Activated CD8-positive, alpha-beta memory T cell treated with anti-CD3 and anti-CD28 coated beads, Interleukin-2, amount 50 U/mL, for 1 hour (primary cell): ENCODE results near the gene CNGA3.

ENCODE experiments used
- DNase-seq: peaks from one replicate; pipeline ENCODE4 v3.0.0-alpha.2; 2020; ENCODE audit errors: extremely low read depth

CNGA3 gene

DNA sequence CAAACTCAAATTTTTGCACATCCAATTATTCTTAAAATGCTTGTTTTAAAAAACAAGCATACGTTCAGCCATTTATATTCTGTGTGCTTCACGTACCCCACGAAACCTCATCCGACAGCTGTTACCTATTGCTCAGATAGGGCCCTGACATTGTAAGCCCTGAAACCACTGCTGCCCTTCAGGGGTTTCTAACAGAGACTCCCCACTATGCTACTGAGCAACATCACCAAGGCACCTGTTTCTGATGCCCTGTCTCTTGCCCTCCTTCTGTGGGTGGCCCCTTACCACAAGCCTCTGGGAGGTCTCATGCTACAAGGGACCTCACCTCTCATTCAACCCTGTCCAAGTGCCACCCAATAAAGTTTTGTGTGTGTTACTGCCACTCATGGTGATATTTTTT lies 18.5 kb upstream of the CNGA3 start:
- DNase-seq, result no peak

DNA sequence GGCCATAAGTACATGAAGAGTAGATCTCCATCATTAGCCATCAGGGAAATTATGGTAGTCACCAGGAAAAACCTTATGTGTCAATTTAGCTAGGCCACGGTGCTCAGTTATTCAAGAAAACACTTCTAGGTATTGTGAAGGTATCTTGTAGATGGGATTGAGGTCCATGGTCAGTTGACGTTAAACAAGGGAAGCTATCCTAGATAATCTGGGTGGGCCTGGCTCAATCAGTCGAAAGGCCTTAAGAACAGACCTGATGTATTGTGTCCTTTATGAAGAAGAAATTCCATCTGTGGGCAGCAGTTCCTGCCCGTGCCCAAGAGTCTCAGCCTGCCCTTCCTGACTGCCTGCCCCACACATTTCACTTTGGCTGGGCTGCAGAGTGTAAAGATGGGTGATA lies 16.7 kb upstream of the CNGA3 start:
- no peak for DNase-seq

DNA sequence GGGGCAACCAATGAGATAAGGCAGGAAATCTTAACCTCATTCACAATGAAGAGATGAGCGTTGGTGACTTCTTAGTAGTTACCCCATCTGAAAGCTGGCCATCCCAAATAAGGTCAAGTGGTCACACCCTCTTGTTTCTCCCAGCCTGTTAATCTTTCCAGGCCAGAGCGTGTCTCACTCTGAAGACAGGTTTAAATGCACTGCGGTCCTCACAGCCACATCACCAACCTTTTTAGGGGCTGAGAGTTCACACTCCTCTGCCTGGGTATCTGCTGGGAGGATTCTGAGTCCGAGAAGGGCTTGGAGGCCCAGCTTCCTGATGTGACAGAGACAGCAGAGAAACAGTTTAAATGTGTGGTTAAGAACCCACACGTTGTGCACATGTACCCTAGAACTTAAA lies 13.3 kb upstream of the CNGA3 start:
- DNase-seq, result no peak

- DNase-seq, result no peak
Measured at GRCh38 chr2:98333922-98334321, 12.3 kb upstream of the CNGA3 start.

- DNase-seq, result no peak
Measured at GRCh38 chr2:98334439-98335078, 11.7 kb upstream of the CNGA3 start.

DNA sequence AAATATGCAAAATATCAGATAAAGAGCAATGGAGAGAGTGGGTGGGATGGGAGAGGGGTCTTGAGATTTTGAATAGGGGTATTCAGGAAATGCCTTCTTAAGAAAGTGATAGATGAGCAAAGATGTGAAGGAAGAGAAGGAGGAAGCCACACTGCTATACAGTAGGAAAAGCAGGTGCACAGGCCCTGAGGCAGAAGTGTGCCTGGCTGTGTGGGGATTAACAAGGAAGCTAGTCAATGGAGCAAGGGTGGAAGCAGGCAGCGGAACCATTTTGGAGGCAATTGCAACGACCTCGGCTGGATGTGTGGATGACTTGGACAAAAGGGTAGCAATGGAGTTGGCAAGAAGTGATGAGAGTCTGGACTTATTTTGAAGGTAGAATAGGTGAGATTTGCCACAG lies 11.0 kb upstream of the CNGA3 start:
- DNase-seq, result no peak

DNA sequence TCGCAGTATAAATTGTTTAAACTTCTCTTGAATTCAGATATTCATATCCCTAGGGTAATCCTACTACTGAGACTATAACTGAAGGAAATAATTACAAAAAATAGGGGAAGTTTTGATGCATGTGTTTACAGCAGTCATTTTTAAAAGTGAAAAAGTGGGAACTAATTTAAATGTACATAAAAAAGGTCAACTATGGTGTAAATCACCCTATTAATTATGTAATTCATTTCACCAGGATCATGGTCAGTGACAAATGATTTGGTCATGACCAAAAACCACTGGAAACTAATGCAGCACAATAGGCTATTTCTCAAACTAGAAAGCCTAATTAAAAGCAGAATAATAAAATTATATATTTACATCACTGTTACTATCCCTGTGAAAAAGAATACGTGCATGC lies 5.0 kb upstream of the CNGA3 start:
- DNase-seq, result no peak

- DNase-seq, result no peak
Measured at GRCh38 chr2:98343285-98343684, 3.0 kb upstream of the CNGA3 start.

DNA sequence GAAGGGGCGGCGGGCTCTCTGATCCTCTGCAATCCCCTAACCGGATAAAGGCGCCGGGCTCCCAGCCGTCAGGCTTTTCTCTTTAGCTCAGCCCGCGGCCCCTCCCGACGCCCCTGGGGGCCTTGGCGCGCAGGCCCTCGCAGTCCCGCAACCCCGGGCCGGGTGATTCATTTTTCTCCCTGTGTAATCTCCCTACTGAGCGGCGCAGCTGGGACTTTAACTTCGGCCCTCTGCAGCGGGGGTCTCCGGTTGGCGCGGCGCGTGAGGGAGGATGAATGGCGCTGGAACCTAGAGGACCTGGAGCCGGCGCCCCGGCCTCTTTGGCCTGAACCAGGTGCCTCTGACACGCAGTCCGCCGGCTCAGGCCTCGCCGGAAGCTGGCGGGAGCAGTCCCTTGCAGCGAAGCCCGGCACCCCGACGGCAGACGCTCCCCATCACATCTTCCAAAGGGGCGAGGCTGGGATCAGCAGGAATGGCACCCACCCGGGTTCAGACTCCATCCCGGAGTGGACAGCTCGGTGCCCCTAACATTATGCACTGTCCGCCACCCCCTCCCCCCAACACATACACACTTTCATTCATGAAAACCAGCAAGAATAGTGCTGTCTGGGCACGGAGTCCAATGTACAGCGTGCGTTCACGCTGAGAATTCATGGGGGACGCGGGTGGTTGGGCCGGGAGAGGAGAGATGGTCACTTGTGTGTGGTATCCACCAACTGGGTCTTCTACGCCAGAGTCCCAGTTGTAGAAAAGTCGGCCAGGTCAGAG lies 1.2 kb downstream of the CNGA3 start:
- no peak for DNase-seq

DNA sequence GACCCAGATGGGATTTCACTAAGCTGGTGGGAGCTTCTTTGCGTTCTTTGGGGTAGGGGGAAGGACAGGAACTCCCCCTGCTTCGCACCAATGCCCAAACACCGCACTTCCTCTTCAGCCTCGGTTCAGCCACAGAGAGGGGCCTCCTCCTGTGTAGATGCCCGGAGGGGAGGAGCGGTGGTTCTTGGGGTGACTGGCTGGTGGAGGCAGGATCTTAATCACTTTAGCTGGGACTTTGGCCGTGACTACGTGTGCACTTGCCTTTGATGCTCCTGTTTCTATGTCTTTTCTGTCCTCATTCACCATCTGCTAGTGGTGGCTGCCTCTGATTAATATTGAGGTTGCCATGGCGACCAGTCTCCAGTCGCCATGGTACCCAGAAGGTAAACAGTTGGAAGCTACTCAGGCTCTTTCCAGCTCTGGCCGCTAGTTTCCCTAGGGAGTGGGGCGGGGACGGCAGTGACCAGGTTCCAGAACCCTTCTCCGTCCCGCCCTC lies 1.9 kb downstream of the CNGA3 start:
- DNase-seq, result no peak

DNA sequence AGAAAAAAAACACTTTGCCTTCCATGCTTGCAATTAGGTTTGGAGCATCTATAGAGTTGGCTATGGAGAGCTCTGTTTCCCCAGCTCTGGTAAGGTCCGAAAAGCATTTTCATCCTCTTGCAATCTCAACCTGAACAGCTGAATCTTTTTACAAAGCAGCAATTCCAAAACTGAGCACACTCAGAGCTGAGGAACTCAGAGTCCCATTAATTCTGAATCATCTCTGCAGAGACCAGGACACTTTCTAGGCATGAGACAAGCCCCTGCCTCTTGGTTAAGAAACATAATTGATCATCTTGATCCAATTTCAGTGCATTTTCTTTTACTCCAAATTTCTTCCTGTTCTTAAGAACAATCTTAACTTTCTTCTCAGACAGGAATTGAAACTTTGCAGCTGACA lies 4.2 kb downstream of the CNGA3 start:
- no peak for DNase-seq

- DNase-seq, result no peak
Measured at GRCh38 chr2:98355881-98356280, 9.6 kb downstream of the CNGA3 start.

GRCh38 chr2:98356729-98357128 lies 10.5 kb downstream of the CNGA3 start:
- no peak for DNase-seq

GRCh38 chr2:98357849-98358248 lies 11.6 kb downstream of the CNGA3 start:
- DNase-seq, result no peak

DNA sequence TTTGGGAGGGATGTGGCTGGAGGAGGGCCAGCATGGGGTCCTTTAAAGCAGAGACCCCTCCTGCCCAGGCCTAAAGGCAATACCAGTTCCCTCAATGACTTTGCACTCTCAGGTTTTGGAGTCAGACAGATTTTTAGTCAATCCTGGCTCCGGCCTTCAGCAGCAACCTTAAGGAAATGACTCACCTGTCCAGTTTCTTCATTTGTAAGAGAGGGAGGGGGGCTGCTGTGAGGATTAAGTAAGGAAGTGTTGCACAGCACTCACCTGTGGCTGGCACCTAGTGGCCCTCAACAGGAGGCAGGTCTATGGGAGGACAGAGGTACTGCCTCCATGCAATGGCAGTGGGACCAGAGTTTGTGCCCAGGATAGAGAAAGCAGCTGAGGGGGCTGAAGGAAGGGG lies 13.7 kb downstream of the CNGA3 start:
- DNase-seq, result no peak

DNA sequence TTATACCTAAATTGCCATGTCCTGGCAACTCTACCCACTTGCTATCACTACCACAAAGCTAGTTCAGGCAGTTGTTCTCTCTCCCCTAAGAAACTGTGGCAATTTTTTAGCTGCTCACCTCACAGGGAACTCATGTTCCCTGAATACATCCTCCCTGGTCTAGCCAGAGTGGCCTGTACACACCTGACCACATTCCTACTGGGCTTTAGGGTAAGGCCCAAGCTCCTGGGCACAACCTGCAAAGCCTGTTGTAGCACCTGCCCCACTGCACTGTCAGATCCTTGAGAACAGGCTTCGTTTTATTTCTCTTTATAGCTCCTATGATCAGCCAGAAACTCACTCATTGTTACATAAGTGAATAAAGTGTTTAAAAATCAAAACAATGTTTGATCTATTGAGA lies 21.5 kb downstream of the CNGA3 start:
- no peak for DNase-seq

GRCh38 chr2:98369710-98370239 lies 23.5 kb downstream of the CNGA3 start:
- no peak for DNase-seq

DNA sequence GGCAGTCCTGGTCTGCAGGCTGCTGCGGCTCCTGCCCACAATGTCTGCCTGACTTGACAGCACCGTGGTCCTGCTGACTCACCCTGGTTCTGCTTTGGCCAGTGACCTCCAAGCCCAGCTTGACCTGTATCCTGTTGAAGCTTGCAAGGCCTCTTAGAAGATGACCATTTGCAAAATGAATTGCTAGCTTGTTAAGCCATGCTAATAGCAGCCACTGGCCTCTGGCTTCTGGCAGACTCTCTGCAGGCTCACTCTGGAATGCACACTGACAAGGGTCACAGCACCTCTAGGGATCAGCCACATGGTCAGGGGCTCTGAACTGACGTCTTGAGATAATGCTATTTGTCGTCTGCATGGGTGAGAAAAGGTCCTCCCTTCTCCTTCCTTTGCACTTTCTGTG lies 25.9 kb downstream of the CNGA3 start:
- DNase-seq, result no peak

GRCh38 chr2:98372579-98372978 lies 26.3 kb downstream of the CNGA3 start:
- DNase-seq, result no peak

GRCh38 chr2:98374286-98374685 lies 28.0 kb downstream of the CNGA3 start:
- DNase-seq, result no peak

GRCh38 chr2:98374958-98375570 lies 28.8 kb downstream of the CNGA3 start:
- no peak for DNase-seq

DNA sequence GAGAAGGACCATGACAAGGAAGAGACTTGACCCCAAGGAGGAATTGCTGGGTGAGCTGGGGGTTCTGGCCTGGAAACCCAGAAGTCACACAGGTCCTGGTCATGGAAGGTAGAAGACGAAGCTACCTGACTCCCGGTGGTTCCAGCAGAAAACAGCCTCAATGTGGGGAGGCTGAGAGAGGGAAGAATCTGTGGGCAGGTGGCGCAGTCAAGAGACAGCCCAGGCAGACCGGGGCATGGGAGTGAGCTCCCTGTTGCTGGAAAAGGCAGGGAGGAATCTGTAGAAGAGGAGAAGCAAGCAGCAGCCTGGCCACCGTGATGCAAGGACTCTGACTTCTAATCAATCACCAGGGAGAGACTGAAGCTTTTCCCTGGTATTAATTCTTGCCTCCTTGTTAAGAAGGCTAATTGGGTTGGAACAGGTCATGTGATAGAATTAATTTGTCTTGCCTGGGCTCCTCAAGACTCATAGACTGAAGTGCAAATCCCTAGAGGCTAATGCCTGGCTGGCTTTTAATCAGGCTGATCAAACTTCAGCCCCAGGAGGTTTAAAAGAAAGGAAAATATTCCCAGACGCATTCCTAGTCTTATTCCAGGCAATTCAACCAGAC lies 30.1 kb downstream of the CNGA3 start:
- DNase-seq, result no peak
